ENCODE results near the gene TBC1D22A.
"Not testable (repeated sequence)": the region's sequence is repeated elsewhere in the genome, so short reads cannot be mapped to it uniquely, and the experiment has no call there.

TBC1D22A gene

DNA sequence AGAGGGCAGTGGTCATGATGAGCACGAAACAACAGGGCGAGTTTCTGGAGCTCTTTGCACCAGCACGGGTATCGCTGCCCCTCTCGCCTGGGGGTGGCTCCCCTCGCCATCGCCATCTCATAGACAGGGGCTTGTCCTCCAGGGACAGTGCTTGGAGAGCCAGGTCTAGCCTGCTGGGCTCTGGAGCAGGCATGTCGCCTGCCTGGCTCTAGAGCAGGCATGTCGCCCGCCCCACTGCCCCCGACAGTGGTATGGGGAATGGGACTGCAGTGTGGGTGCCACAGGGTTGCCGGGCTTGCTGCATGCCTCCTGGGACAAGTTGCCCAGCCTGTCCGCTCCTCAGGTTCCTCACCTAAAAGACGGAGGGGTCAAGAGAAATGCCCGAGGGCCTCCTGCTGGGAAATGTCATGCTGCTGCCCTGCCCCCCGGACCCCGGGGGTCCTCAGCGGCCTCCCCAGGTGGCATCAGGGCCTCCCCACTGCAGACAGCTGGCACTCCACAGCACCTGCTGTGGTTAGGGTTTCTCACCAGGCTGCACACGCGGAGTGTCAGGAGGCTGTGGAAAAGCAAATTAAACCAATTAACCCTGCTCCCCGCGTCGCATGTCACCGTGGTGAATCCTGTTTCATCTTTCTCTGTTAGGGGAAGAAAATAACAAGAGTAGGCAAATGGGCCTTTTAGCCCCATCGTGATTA is 403.0 kb downstream of the TBC1D22A start:
- Histone ChIP-seq H3K9ac (ENCODE audit: low read length in 2 of 2) (no peak overlapping the region), H3K4me1 (ENCODE audit: control insufficient read depth, insufficient read depth, low read length) (no peaks in the 10 kb centered on the region), H3K4me3 (ENCODE audit: low read length in 2 of 2) (no peak overlapping the region), H3K36me3 (ENCODE audit: control insufficient read depth in 2 of 2, insufficient read depth in 2 of 2, low read length in 2 of 2) (peaks cover 0 to 4% of the 10 kb centered on the region in 2 donors), H3K9me3 (ENCODE audit: control insufficient read depth in 2 of 2, low read length in 2 of 2) (no peaks in the 10 kb centered on the region), H3K27ac (ENCODE audit: low read length) (no peak overlapping the region), H3K27me3 (ENCODE audit: control insufficient read depth in 1 of 2, insufficient read depth in 2 of 2, low read length in 2 of 2) (no peaks in the 10 kb centered on the region)

GRCh38 chr22:47166033-47166404 is 403.6 kb downstream of the TBC1D22A start:
- Histone ChIP-seq H3K4me3 (ENCODE audit: low read length in 2 of 2) (no peak overlapping the region), H3K9me3 (ENCODE audit: control insufficient read depth in 2 of 2, low read length in 2 of 2) (no peaks in the 10 kb centered on the region), H3K27me3 (ENCODE audit: control insufficient read depth in 1 of 2, insufficient read depth in 2 of 2, low read length in 2 of 2) (no peaks in the 10 kb centered on the region), H3K4me1 (ENCODE audit: control insufficient read depth, insufficient read depth, low read length) (no peaks in the 10 kb centered on the region), H3K9ac (ENCODE audit: low read length in 2 of 2) (no peak overlapping the region), H3K36me3 (ENCODE audit: control insufficient read depth in 2 of 2, insufficient read depth in 2 of 2, low read length in 2 of 2) (peaks cover 0 to 4% of the 10 kb centered on the region in 2 donors), H3K27ac (ENCODE audit: low read length) (no peak overlapping the region)

GRCh38 chr22:47166446-47167016 is 404.1 kb downstream of the TBC1D22A start:
- no peak overlapping the region for H3K27ac ChIP-seq (ENCODE audit: low read length)
- no peak overlapping the region for H3K4me3 ChIP-seq (ENCODE audit: low read length in 2 of 2)

DNA sequence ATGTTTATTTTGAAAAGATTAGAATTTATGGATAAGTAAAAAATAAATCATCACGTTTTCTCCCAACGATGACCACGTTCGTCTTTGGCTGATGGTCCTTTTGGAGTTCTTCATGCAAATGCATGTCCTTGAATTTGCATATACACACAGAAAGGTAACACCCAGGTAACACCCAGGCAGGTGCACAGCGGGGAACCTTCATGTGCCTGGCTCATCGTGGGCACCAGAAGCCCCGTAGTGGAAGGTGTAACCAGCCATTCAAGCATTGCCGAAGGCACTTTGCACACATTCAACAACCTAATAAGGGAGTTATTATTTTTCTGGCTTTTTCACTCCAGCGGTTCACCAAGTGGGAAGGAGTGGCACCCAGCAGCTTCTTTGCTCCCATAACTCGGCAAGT is 404.6 kb downstream of the TBC1D22A start:
- Histone ChIP-seq H3K4me1 (ENCODE audit: control insufficient read depth, insufficient read depth, low read length) (no peaks in the 10 kb centered on the region), H3K36me3 (ENCODE audit: control insufficient read depth in 2 of 2, insufficient read depth in 2 of 2, low read length in 2 of 2) (peaks cover 0 to 4% of the 10 kb centered on the region in 2 donors), H3K9me3 (ENCODE audit: control insufficient read depth in 2 of 2, low read length in 2 of 2) (no peaks in the 10 kb centered on the region), H3K27me3 (ENCODE audit: control insufficient read depth in 1 of 2, insufficient read depth in 2 of 2, low read length in 2 of 2) (no peaks in the 10 kb centered on the region), H3K4me3 (ENCODE audit: low read length in 2 of 2) (no peak overlapping the region), H3K9ac (ENCODE audit: low read length in 2 of 2) (no peak overlapping the region), H3K27ac (ENCODE audit: low read length) (no peak overlapping the region)

More at GRCh38 chr22:47166446-47167016, 404.1 kb downstream of the TBC1D22A start:
- Histone ChIP-seq H3K4me1 (ENCODE audit: control insufficient read depth, insufficient read depth, low read length) (no peaks in the 10 kb centered on the region), H3K27me3 (ENCODE audit: control insufficient read depth in 1 of 2, insufficient read depth in 2 of 2, low read length in 2 of 2) (no peaks in the 10 kb centered on the region), H3K9me3 (ENCODE audit: control insufficient read depth in 2 of 2, low read length in 2 of 2) (no peaks in the 10 kb centered on the region), H3K36me3 (ENCODE audit: control insufficient read depth in 2 of 2, insufficient read depth in 2 of 2, low read length in 2 of 2) (peaks cover 0 to 4% of the 10 kb centered on the region in 2 donors), H3K9ac (ENCODE audit: low read length in 2 of 2) (no peak overlapping the region)

GRCh38 chr22:47167921-47168320 is 405.5 kb downstream of the TBC1D22A start:
- H3K27ac ChIP-seq (ENCODE audit: low read length); H3K9ac ChIP-seq (ENCODE audit: low read length in 2 of 2); H3K36me3 ChIP-seq (ENCODE audit: control insufficient read depth in 2 of 2, insufficient read depth in 2 of 2, low read length in 2 of 2): not testable (repeated sequence)

DNA sequence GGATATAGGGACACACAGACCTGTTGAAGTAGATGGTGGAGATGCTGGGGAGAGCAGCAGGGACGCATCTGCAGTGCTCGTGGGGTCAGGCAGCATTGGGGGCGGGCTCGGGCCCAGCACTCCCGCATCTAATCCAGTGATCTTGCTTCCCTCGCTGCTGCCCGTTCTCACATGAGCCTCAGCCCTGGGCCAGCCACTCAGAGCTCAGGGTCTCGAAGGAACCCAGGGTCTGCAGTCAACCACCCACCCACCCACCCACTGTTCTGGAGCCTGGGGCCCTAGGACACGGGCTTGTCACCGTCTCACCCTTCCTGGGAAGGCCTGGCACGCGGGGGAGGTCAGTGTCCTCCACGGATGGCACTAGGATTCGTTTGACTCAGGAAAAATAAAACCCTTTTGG is 406.0 kb downstream of the TBC1D22A start:
- Histone ChIP-seq H3K4me1 (ENCODE audit: control insufficient read depth, insufficient read depth, low read length) (no peaks in the 10 kb centered on the region), H3K4me3 (ENCODE audit: low read length in 2 of 2) (no peak overlapping the region), H3K27me3 (ENCODE audit: control insufficient read depth in 1 of 2, insufficient read depth in 2 of 2, low read length in 2 of 2) (no peaks in the 10 kb centered on the region), H3K9ac (ENCODE audit: low read length in 2 of 2) (no peak overlapping the region), H3K36me3 (ENCODE audit: control insufficient read depth in 2 of 2, insufficient read depth in 2 of 2, low read length in 2 of 2) (peaks cover 0 to 3% of the 10 kb centered on the region in 2 donors), H3K27ac (ENCODE audit: low read length) (no peak overlapping the region), H3K9me3 (ENCODE audit: control insufficient read depth in 2 of 2, low read length in 2 of 2) (no peaks in the 10 kb centered on the region)

More at GRCh38 chr22:47167921-47168320, 405.5 kb downstream of the TBC1D22A start:
- not testable (repeated sequence) for H3K9me3 ChIP-seq (ENCODE audit: control insufficient read depth in 2 of 2, low read length in 2 of 2); H3K4me3 ChIP-seq (ENCODE audit: low read length in 2 of 2); H3K27me3 ChIP-seq (ENCODE audit: control insufficient read depth in 1 of 2, insufficient read depth in 2 of 2, low read length in 2 of 2); H3K4me1 ChIP-seq (ENCODE audit: control insufficient read depth, insufficient read depth, low read length)

GRCh38 chr22:47168900-47169800 is 406.7 kb downstream of the TBC1D22A start:
- Histone ChIP-seq H3K4me1 (ENCODE audit: control insufficient read depth, insufficient read depth, low read length) (no peaks in the 10 kb centered on the region), H3K27me3 (ENCODE audit: control insufficient read depth in 1 of 2, insufficient read depth in 2 of 2, low read length in 2 of 2) (no peaks in the 10 kb centered on the region), H3K9me3 (ENCODE audit: control insufficient read depth in 2 of 2, low read length in 2 of 2) (no peaks in the 10 kb centered on the region), H3K27ac (ENCODE audit: low read length) (no peak overlapping the region), H3K9ac (ENCODE audit: low read length in 2 of 2) (no peak overlapping the region), H3K36me3 (ENCODE audit: control insufficient read depth in 2 of 2, insufficient read depth in 2 of 2, low read length in 2 of 2) (peaks cover 0 to 2% of the 10 kb centered on the region in 2 donors), H3K4me3 (ENCODE audit: low read length in 2 of 2) (no peak overlapping the region)

GRCh38 chr22:47169801-47170140 is 407.3 kb downstream of the TBC1D22A start:
- no peak overlapping the region for H3K27ac ChIP-seq (ENCODE audit: low read length)
- no peaks in the 10 kb centered on the region for H3K9me3 ChIP-seq (ENCODE audit: control insufficient read depth in 2 of 2, low read length in 2 of 2)
- peaks cover 2% of the 10 kb centered on the region for H3K4me1 ChIP-seq (ENCODE audit: control insufficient read depth, insufficient read depth, low read length)
- H3K36me3 ChIP-seq (ENCODE audit: control insufficient read depth in 2 of 2, insufficient read depth in 2 of 2, low read length in 2 of 2), result peaks cover 0 to 2% of the 10 kb centered on the region in 2 donors
- H3K9ac ChIP-seq (ENCODE audit: low read length in 2 of 2), result no peak overlapping the region
- H3K4me3 ChIP-seq (ENCODE audit: low read length in 2 of 2), result no peak overlapping the region
- H3K27me3 ChIP-seq (ENCODE audit: control insufficient read depth in 1 of 2, insufficient read depth in 2 of 2, low read length in 2 of 2), result no peaks in the 10 kb centered on the region

GRCh38 chr22:47170511-47171440 is 408.3 kb downstream of the TBC1D22A start:
- H3K9me3 ChIP-seq (ENCODE audit: control insufficient read depth in 2 of 2, low read length in 2 of 2); H3K4me1 ChIP-seq (ENCODE audit: control insufficient read depth, insufficient read depth, low read length); H3K36me3 ChIP-seq (ENCODE audit: control insufficient read depth in 2 of 2, insufficient read depth in 2 of 2, low read length in 2 of 2); H3K4me3 ChIP-seq (ENCODE audit: low read length in 2 of 2); H3K27ac ChIP-seq (ENCODE audit: low read length); H3K27me3 ChIP-seq (ENCODE audit: control insufficient read depth in 1 of 2, insufficient read depth in 2 of 2, low read length in 2 of 2); H3K9ac ChIP-seq (ENCODE audit: low read length in 2 of 2): not testable (repeated sequence)
